Common myeloid progenitor, CD34-positive (primary cell): ENCODE measurements around the gene MAPRE3.
A peak's percentile ranks its signal among the peaks of the same experiment; 100 is the strongest.

ENCODE experiments used
- CTCF ChIA-PET: fragments of 350-600 bp; sonication (Branson Sonifier 250); formaldehyde crosslinking; loops from one replicate; lab custom pipeline; 2021; ENCODE audit warnings: antibody characterized with exemption; lab: Charles Lee
- POLR2A ChIA-PET: fragments of 350-600 bp; sonication (Branson Sonifier 250); formaldehyde crosslinking; loops from one replicate; lab custom pipeline; 2021; ENCODE audit warnings: antibody characterized with exemption; lab: Charles Lee
- DNase-seq, 3 donors: peaks; one replicate each; pipeline versions ENCODE4 v3.0.0 to v3.0.0-alpha.2; 2013
- H3K27ac ChIP-seq, 2 experiments: 1 replicate in 1 of 2; 2 replicates in 1 of 2; pipeline ENCODE4 v1.7.0; 2013; ENCODE audit warnings: inconsistent platforms in 2 of 2, low read length in 2 of 2, mild to moderate bottlenecking in 2 of 2, low read depth in 1 of 2, moderate library complexity in 1 of 2; ENCODE audit not compliant: severe bottlenecking in 2 of 2, insufficient read depth in 1 of 2, poor library complexity in 1 of 2
- H3K27me3 ChIP-seq, 5 experiments: replicated peaks in 2 of 5; 1 replicate in 3 of 5; 2 replicates in 2 of 5; pipeline versions ENCODE4 v1.6.1 to v1.7.0; 2013; ENCODE audit warnings: low read length in 4 of 5, mild to moderate bottlenecking in 2 of 5, moderate library complexity in 2 of 5, inconsistent platforms in 1 of 5; ENCODE audit not compliant: insufficient read depth in 5 of 5, control insufficient read depth in 4 of 5
- H3K36me3 ChIP-seq, 4 experiments: 1 replicate in 2 of 4; 2 replicates in 2 of 4; pipeline versions ENCODE4 v1.6.1 to v1.7.0; 2013; ENCODE audit warnings: low read length in 3 of 4, control low read depth in 1 of 4, mild to moderate bottlenecking in 1 of 4; ENCODE audit not compliant: control insufficient read depth in 4 of 4, insufficient read depth in 4 of 4
- H3K4me1 ChIP-seq, 4 experiments: 1 replicate in 3 of 4; 2 replicates in 1 of 4; pipeline versions ENCODE4 v1.6.1 to v1.7.1; 2013; ENCODE audit warnings: low read length in 3 of 4, mild to moderate bottlenecking in 3 of 4, control low read depth in 1 of 4, inconsistent platforms in 1 of 4, moderate library complexity in 1 of 4; ENCODE audit not compliant: control insufficient read depth in 4 of 4, insufficient read depth in 4 of 4; ENCODE audit errors: control extremely low read depth in 1 of 4
- H3K4me3 ChIP-seq, 7 experiments: 1 replicate in 4 of 7; 2 replicates in 3 of 7; pipeline versions ENCODE4 v1.5.1 to v1.7.0; 2013; ENCODE audit warnings: mild to moderate bottlenecking in 7 of 7, low read length in 6 of 7, moderate library complexity in 6 of 7, inconsistent platforms in 2 of 7, low read depth in 2 of 7, control low read depth in 1 of 7; ENCODE audit not compliant: insufficient read depth in 4 of 7, control insufficient read depth in 1 of 7; ENCODE audit errors: extremely low read depth in 1 of 7
- H3K9me3 ChIP-seq, 5 experiments: 1 replicate in 4 of 5; 2 replicates in 1 of 5; pipeline versions ENCODE4 v1.6.1 to v1.7.1; 2013; ENCODE audit warnings: low read length in 4 of 5, mild to moderate bottlenecking in 2 of 5, inconsistent platforms in 1 of 5, low read depth in 1 of 5, moderate library complexity in 1 of 5; ENCODE audit not compliant: control insufficient read depth in 4 of 5, insufficient read depth in 2 of 5; ENCODE audit errors: control extremely low read depth in 1 of 5
- WGBS: methylation state at CpG from one replicate; pipeline ENCODE4 v1.1.5; 2013; ENCODE audit not compliant: insufficient coverage; 5-methylcytosine and 5-hydroxymethylcytosine counted together

Gene MAPRE3

DNA sequence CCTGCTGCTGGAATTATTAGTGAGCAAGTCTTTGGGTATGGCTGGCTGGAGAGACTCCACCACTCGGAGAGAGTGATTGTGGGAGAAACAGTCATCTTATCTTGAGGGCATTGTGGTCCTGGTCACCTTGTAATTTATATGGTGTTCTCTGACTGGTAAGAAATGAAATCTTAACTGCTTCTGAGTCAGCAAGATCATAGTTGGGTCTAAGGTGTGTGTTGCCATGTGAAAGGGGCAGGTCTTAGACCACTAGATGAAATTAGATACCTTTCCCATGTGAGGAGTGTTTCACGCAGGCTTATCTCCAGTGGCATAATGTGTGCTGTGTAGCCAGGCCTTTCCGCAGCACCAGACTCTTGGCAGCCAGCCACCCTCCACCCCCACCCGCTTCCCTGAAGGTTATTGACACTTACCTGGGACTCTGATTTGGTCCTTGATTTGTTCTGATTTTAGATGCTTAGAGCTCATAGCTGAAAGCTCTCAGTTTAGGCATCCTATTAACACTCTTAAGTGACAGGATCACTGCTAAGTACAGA is 7.7 kb downstream of the MAPRE3 start:
- H3K4me1 ChIP-seq, result peaks cover 0 to 27% (median 10%) of the 10 kb centered on the region in 4 experiments
- peaks cover 0 to 7% (median 0%) of the 10 kb centered on the region in 5 experiments for H3K27me3 ChIP-seq
- DNase-seq, result peak in 2 of 3 donors; percentile 66 to 78
- H3K27ac ChIP-seq, result no peak overlapping the region
- no peaks in the 10 kb centered on the region for H3K36me3 ChIP-seq
- POLR2A ChIA-PET, result no interaction called here
- CTCF ChIA-PET, result interaction anchor here (0.7 to 7.0 kb wide), 5 partner anchors 10 to 39 kb away, joined by 3 to 39 read pairs (median 3); no protein-coding TSS in a partner anchor
- H3K9me3 ChIP-seq, result no peaks in the 10 kb centered on the region
- H3K4me3 ChIP-seq, result no peak overlapping the region
- WGBS, result 67% methylated on average over 1 of the region's 4 CpGs

DNA sequence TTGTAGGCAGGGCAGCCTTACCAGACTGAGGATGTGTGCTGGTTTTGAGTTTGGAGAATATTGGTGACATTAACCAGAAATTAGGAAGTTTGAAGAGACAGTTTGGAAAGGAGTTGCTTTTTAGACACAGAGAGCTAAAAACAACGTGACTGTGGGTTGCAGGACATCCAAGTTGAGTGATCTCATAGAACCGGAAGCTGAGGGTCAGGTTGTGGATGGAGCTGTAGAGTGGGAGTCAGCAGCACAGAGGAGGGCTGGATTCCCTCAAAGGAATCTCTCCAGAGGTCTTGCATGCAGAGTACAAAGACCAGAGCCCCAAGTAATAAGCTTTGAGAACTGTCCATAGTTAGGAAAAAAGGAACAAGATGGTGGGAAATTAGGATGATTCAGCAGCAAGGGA is 9.3 kb downstream of the MAPRE3 start:
- Histone ChIP-seq H3K27ac (no peak overlapping the region), H3K4me1 (peaks cover 0 to 27% (median 10%) of the 10 kb centered on the region in 4 experiments), H3K4me3 (no peak overlapping the region), H3K9me3 (no peaks in the 10 kb centered on the region), H3K27me3 (peaks cover 0 to 2% (median 0%) of the 10 kb centered on the region in 5 experiments), H3K36me3 (no peaks in the 10 kb centered on the region)
- ChIA-PET CTCF (interaction anchor here (0.7 to 7.0 kb wide), 5 partner anchors 11 to 36 kb away, joined by 3 to 39 read pairs (median 3); no protein-coding TSS in a partner anchor), POLR2A (no interaction called here)
- WGBS, result 71% methylated on average over 2 of the region's 2 CpGs
- DNase-seq, result no peak

DNA sequence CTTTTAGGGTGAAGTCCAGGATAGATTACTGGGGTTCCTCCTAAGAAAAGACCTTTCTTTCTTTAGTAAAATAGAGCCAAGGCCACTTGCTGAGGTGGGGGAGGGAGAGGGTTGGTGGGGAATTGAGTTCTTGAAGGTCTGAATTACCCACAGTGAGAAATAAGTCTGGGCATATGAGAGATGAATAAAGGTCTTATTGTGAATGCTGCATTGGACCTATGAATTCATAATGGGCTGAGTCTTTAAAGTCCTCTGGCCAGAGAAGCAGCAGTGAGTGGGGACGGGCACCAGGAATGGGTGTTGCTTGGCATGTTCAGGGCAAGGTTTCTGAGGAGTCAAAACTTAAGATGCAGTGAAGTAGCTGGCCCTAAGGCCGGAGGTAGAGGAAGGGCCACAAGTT is 10.5 kb downstream of the MAPRE3 start:
- POLR2A ChIA-PET, result interaction anchor here (0.7 kb wide), 1 partner anchor 18 kb away, joined by 4 read pairs; no protein-coding TSS in a partner anchor
- WGBS, result 90% methylated on average over 1 of the region's 2 CpGs
- CTCF ChIA-PET, result interaction anchor here (1.1 to 7.0 kb wide), 5 partner anchors 9 to 36 kb away, joined by 3 to 39 read pairs (median 17); partner anchors contain the start of gene MAPRE3
- H3K9me3 ChIP-seq, result no peaks in the 10 kb centered on the region
- H3K4me1 ChIP-seq, result peaks cover 0 to 22% (median 6%) of the 10 kb centered on the region in 4 experiments
- no peak overlapping the region for H3K27ac ChIP-seq
- H3K36me3 ChIP-seq, result no peaks in the 10 kb centered on the region
- no peak for DNase-seq
- H3K4me3 ChIP-seq, result no peak overlapping the region
- peaks cover 0 to 3% (median 0%) of the 10 kb centered on the region in 5 experiments for H3K27me3 ChIP-seq

DNA sequence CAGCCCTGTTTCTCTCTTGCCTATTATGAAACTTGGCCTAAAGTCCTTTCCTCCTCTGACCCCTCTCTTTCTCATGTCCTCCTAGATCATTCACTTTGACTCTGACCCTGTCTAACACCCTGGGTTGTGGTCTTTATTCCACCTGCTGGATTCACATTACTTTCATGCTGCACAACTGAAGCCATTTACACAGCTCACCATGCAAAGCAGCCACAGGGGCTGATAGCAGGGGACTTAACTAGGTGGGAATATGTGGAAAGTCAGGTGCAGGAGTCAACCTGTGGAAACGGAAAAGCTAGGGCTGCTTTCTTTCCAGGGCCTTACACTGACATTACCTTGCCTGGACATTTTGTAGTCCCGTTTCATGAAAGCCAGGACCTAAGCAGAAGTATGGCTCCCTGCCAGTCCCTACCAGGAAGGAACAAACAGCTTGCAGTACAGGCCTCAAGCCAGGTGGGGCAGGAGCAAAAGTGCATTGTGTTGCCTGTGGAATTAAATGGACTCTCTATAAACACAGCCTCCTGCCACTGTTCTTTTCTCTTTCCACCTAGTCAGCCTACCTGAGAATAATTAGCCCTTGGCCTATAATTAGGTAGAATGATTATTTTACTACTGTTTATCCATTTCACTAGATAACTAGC is 11.8 kb downstream of the MAPRE3 start:
- Histone ChIP-seq H3K27me3 (peaks cover 0 to 3% (median 0%) of the 10 kb centered on the region in 5 experiments), H3K4me3 (no peak overlapping the region), H3K36me3 (no peaks in the 10 kb centered on the region), H3K27ac (no peak overlapping the region), H3K9me3 (no peaks in the 10 kb centered on the region), H3K4me1 (peaks cover 0 to 22% (median 6%) of the 10 kb centered on the region in 4 experiments)
- whole genome bisulfite sequencing, result 39% methylated on average over 2 of the region's 2 CpGs
- CTCF ChIA-PET, result interaction anchor here (0.8 to 7.0 kb wide), 12 partner anchors 8 to 35 kb away, joined by 3 to 39 read pairs (median 5); partner anchors contain the start of gene MAPRE3
- DNase-seq, result peak; percentile 76 to 86 (median 85)
- POLR2A ChIA-PET, result interaction anchor here (0.6 to 1.4 kb wide), 3 partner anchors 11 to 68 kb away, joined by 3 to 4 read pairs (median 4); no protein-coding TSS in a partner anchor

DNA sequence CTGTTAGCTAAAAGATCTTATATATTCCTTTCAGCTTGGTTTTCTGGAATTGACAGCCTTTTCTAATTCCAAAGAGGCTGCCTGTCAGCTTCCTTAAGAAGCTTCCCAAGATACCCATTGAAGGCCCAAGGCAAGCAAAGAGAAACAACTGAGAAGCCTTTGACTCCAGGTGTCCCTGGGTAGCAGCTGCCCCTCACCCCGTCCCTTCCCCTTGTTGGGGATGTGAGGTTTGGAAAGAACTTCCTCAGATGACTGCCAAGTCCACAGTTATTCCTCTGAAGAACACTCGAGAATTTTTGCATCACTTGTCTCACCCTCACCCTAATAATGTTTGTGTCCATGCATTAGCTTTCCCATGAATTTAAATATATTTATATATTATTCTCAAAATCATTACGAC is 13.3 kb downstream of the MAPRE3 start:
- CTCF ChIA-PET, result interaction anchor here (0.8 to 7.0 kb wide), 9 partner anchors 8 to 110 kb away, joined by 3 to 39 read pairs (median 9); partner anchors contain the start of gene MAPRE3

DNA sequence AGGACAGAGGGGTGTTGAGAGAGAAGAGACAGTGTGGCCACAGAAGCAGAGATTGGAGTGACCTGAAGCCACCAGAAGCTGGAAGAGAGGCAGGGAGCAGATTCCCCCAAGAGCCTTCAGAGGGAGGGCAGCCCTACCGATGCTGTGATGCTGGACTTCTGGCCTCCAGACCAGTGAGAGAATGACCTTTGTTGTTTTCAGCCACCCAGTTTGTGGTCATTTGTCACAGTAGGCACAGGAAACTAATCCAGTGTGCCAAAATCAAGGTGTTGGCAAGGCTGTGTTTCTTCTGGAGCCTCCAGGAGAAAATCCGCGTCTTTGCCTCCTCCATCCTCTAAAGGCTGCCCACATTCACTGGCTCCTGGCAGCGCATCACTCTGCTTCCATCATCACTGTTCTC is 15.4 kb downstream of the MAPRE3 start:
- CTCF ChIA-PET, result interaction anchor here (1.4 to 2.5 kb wide), 2 partner anchors 10 to 26 kb away, joined by 5 to 8 read pairs; no protein-coding TSS in a partner anchor

More for the DNA sequence above, 13.3 kb downstream of the MAPRE3 start:
- no CpG with 5 or more reads among the region's 3 CpGs for WGBS
- no peaks in the 10 kb centered on the region for H3K9me3 ChIP-seq
- POLR2A ChIA-PET, result interaction anchor here (0.5 kb wide), 1 partner anchor 26 kb away, joined by 3 read pairs; no protein-coding TSS in a partner anchor
- DNase-seq, result no peak
- H3K27ac ChIP-seq, result no peak overlapping the region
- peaks cover 0 to 3% (median 0%) of the 10 kb centered on the region in 5 experiments for H3K27me3 ChIP-seq
- H3K4me1 ChIP-seq, result peaks cover 0 to 13% (median 2%) of the 10 kb centered on the region in 4 experiments
- no peaks in the 10 kb centered on the region for H3K36me3 ChIP-seq
- no peak overlapping the region for H3K4me3 ChIP-seq

More for the DNA sequence above, 15.4 kb downstream of the MAPRE3 start:
- POLR2A ChIA-PET, result no interaction called here
- Histone ChIP-seq H3K27ac (no peak overlapping the region), H3K4me3 (no peak overlapping the region), H3K27me3 (peaks cover 0 to 3% (median 0%) of the 10 kb centered on the region in 5 experiments), H3K4me1 (peaks cover 0 to 13% (median 2%) of the 10 kb centered on the region in 4 experiments), H3K36me3 (no peaks in the 10 kb centered on the region), H3K9me3 (no peaks in the 10 kb centered on the region)
- 100% methylated on average over 1 of the region's 4 CpGs for WGBS
- no peak for DNase-seq
